GM06990 (cell line): ENCODE data around the gene SPTBN4.

ENCODE experiments used
- DNase-seq: peaks from one replicate; pipeline ENCODE4 v3.0.0-alpha.2; 2011; ENCODE audit not compliant: insufficient read length; ENCODE audit errors: extremely low read depth
- H3K27me3 ChIP-seq: replicated peaks from 2 replicates; pipeline ENCODE4 v1.6.0; 2011; ENCODE audit warnings: low read length; ENCODE audit not compliant: control insufficient read depth, insufficient read depth
- H3K36me3 ChIP-seq: 2 replicates; pipeline ENCODE4 v1.5.1; 2011; ENCODE audit warnings: low read length; ENCODE audit not compliant: control insufficient read depth, insufficient read depth
- H3K4me3 ChIP-seq: replicated peaks from 2 replicates; pipeline ENCODE4 v1.5.1; 2011; ENCODE audit warnings: low read depth, mild to moderate bottlenecking, control low read depth, low read length
- CTCF ChIP-seq: IDR thresholded peaks from 2 replicates; pipeline ENCODE4 v1.5.1; 2011; ENCODE audit warnings: low read length, control low read depth, mild to moderate bottlenecking, inconsistent platforms; ENCODE audit not compliant: insufficient read depth, poor library complexity, severe bottlenecking

Gene SPTBN4

GRCh38 chr19:40597329-40597838 lies 130.6 kb downstream of the SPTBN4 start:
- no peak for DNase-seq

GRCh38 chr19:40598121-40598917 lies 131.5 kb downstream of the SPTBN4 start:
- peak; percentile 76 for DNase-seq
- Histone ChIP-seq H3K36me3 (no peaks in the 10 kb centered on the region), H3K4me3 (no peak overlapping the region), H3K27me3 (peaks cover 8% of the 10 kb centered on the region)
- peak; percentile 97 for TF ChIP-seq CTCF

More at GRCh38 chr19:40597329-40597838, 130.6 kb downstream of the SPTBN4 start:
- no peak for TF ChIP-seq CTCF
- peak overlapping the region; percentile 5 for H3K4me3 ChIP-seq
- H3K36me3 ChIP-seq, result no peaks in the 10 kb centered on the region
- H3K27me3 ChIP-seq, result peaks cover 8% of the 10 kb centered on the region

GRCh38 chr19:40598918-40599307 lies 132.1 kb downstream of the SPTBN4 start:
- peaks cover 8% of the 10 kb centered on the region for H3K27me3 ChIP-seq
- no peaks in the 10 kb centered on the region for H3K36me3 ChIP-seq
- TF ChIP-seq CTCF, result no peak
- H3K4me3 ChIP-seq, result no peak overlapping the region
- DNase-seq, result no peak

- no peaks in the 10 kb centered on the region for H3K36me3 ChIP-seq
- no peak for DNase-seq
- no peak for TF ChIP-seq CTCF
- no peak overlapping the region for H3K4me3 ChIP-seq
- H3K27me3 ChIP-seq, result peaks cover 8% of the 10 kb centered on the region
Observed at GRCh38 chr19:40599331-40599901, 132.6 kb downstream of the SPTBN4 start.

GRCh38 chr19:40599902-40600569 lies 133.2 kb downstream of the SPTBN4 start:
- H3K27me3 ChIP-seq, result peaks cover 8% of the 10 kb centered on the region
- no peak for TF ChIP-seq CTCF
- H3K36me3 ChIP-seq, result no peaks in the 10 kb centered on the region
- DNase-seq, result no peak
- no peak overlapping the region for H3K4me3 ChIP-seq
